Right lobe of liver (tissue), 4 donors: ENCODE measurements around the gene CBY1.

Experiments
- POLR2A ChIP-seq: fragments of 450-650 bp; IDR thresholded peaks from one replicate; pipeline ENCODE4 v1.6.1; 2017; ENCODE audit warnings: antibody characterized with exemption, mild to moderate bottlenecking
- TF ChIP-seq, protein P1 (sequence below), 4 donors: fragments of 200-600 bp in 3 of 4; fragments of 450-650 bp in 1 of 4; IDR thresholded peaks; one replicate each; pipeline versions ENCODE4 v1.5.1 to v1.8.0; 2016 to 2022; ENCODE audit warnings: antibody characterized with exemption in 4 of 4, mild to moderate bottlenecking in 2 of 4
- donor health status: DM: no; HTN: no; CAD: no.
- donor health status: DM: no; HTN: no; CAD: no.
- donor health status: DM: no; HTN: yes; CAD: no.

DNA sequence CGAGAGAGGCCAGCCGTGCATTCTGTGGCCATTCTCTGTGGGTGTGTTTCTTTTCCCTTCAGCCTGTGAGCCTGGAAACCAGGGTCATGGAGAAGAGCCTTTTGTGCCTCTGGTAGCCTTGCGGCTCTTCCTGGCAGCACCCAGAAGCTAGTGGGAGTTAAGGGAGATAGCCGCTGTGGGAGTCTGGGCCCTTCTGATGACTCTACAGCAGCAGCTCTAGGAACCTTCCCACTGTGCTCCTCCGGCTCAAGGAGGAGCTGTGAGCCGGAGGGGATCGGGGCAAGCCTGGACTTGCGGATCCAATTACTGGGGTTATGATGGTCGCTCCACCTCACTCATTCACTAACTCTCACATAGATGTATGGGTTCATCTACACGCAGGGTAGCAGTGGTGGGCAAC is 59.8 kb downstream of the CBY1 start:
- TF ChIP-seq, protein P1, sequence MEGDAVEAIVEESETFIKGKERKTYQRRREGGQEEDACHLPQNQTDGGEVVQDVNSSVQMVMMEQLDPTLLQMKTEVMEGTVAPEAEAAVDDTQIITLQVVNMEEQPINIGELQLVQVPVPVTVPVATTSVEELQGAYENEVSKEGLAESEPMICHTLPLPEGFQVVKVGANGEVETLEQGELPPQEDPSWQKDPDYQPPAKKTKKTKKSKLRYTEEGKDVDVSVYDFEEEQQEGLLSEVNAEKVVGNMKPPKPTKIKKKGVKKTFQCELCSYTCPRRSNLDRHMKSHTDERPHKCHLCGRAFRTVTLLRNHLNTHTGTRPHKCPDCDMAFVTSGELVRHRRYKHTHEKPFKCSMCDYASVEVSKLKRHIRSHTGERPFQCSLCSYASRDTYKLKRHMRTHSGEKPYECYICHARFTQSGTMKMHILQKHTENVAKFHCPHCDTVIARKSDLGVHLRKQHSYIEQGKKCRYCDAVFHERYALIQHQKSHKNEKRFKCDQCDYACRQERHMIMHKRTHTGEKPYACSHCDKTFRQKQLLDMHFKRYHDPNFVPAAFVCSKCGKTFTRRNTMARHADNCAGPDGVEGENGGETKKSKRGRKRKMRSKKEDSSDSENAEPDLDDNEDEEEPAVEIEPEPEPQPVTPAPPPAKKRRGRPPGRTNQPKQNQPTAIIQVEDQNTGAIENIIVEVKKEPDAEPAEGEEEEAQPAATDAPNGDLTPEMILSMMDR (IDR thresholded peaks at IDR 0.05) = no peak
- TF ChIP-seq POLR2A = no peak
